Thyroid gland (tissue), 4 donors: ENCODE data around the gene DZIP3. TPM values are rescaled to one million over a fixed set of nuclear protein-coding genes. Genes with fewer than 3 reads are reported as not detected.
"Not testable (repeated sequence)": the region's sequence is repeated elsewhere in the genome, so short reads cannot be mapped to it uniquely, and the experiment has no call there.

ENCODE experiments used
- DNase-seq, 2 donors: peaks; one replicate each; pipeline ENCODE4 v3.0.0-alpha.2; 2019
- H3K27ac ChIP-seq, 3 donors: fragments of 200-600 bp; sonication (generic); 1 replicate in 2 of 3; 2 replicates in 1 of 3; pipeline ENCODE4 v1.5.1; 2016 to 2019; ENCODE audit warnings: mild to moderate bottlenecking in 1 of 3, moderate library complexity in 1 of 3
- H3K27me3 ChIP-seq: fragments of 200-600 bp; sonication (generic); one replicate; pipeline ENCODE4 v1.5.1; 2019
- H3K36me3 ChIP-seq, 2 donors: fragments of 200-600 bp; sonication (generic); one replicate each; pipeline ENCODE4 v1.5.1; 2016 to 2019
- H3K4me1 ChIP-seq, 2 donors: fragments of 200-600 bp; sonication (generic); one replicate each; pipeline ENCODE4 v1.5.1; 2017 to 2019
- H3K4me3 ChIP-seq, 3 donors: fragments of 200-600 bp; sonication (generic); replicated peaks in 1 of 3; 1 replicate in 2 of 3; 2 replicates in 1 of 3; pipeline ENCODE4 v1.5.1; 2016; ENCODE audit warnings: mild to moderate bottlenecking in 1 of 3
- H3K9me3 ChIP-seq: fragments of 200-600 bp; sonication (generic); one replicate; pipeline ENCODE4 v1.5.1; 2017
- CTCF ChIP-seq, 6 experiments: fragments of 200-600 bp in 3 of 6; fragments of 450-650 bp in 3 of 6; sonication (generic) in 3 of 6; IDR thresholded peaks; one replicate each; pipeline ENCODE4 v1.5.1; 2016 to 2019; ENCODE audit warnings: antibody characterized with exemption in 6 of 6, mild to moderate bottlenecking in 2 of 6, inconsistent platforms in 1 of 6, moderate library complexity in 1 of 6
- POLR2A ChIP-seq, 2 donors: fragments of 450-650 bp; IDR thresholded peaks; one replicate each; pipeline ENCODE4 v1.6.1; 2017; ENCODE audit warnings: antibody characterized with exemption in 2 of 2, mild to moderate bottlenecking in 2 of 2, moderate library complexity in 1 of 2
- WGBS, 2 donors: methylation state at CpG; one replicate each; pipeline ENCODE4 v1.1.5; 2017; 5-methylcytosine and 5-hydroxymethylcytosine counted together
- intact Hi-C: fragments of 100-400 bp; cut with DNase I; formaldehyde crosslinking; loops from one replicate; pipeline ENCODE4 v1.15.1; 2023
- total RNA-seq, 4 donors: library from RNA; depleted of rRNA; stranded (reverse); fragments of >200 nt; gene quantifications; one replicate each; pipeline ENCODE4 v1.2.3, GENCODE V29; 2016

Gene DZIP3
- total RNA-seq, 4 donors from 2014 or later = 11.2 to 23.2 (median 18.7) TPM

- no peaks in the 10 kb centered on the region for H3K27me3 ChIP-seq
- no peaks in the 10 kb centered on the region for H3K36me3 ChIP-seq
- no peaks in the 10 kb centered on the region for H3K4me1 ChIP-seq
- WGBS, 2 donors = 87 to 89% methylated on average over 1 of the region's 1 CpG
- intact Hi-C loops = no loop called here
- no peak for TF ChIP-seq POLR2A (IDR thresholded peaks at IDR 0.05)
- no peak for TF ChIP-seq CTCF (IDR thresholded peaks at IDR 0.05)
- no peaks in the 10 kb centered on the region for H3K9me3 ChIP-seq
- DNase-seq = no peak
- H3K4me3 ChIP-seq = no peak overlapping the region
- H3K27ac ChIP-seq = no peak overlapping the region
These were observed 30.7 kb downstream of the DZIP3 start for GRCh38 chr3:108620250-108620649.

GRCh38 chr3:108623504-108623903, 34.0 kb downstream of the DZIP3 start:
- intact Hi-C loops = no loop called here
- Histone ChIP-seq H3K9me3 (no peaks in the 10 kb centered on the region), H3K4me3 (no peak overlapping the region), H3K27me3 (no peaks in the 10 kb centered on the region), H3K27ac (no peak overlapping the region), H3K4me1 (no peaks in the 10 kb centered on the region), H3K36me3 (no peaks in the 10 kb centered on the region)
- WGBS, 2 donors = 79 to 81% methylated on average over 3 of the region's 3 CpGs
- no peak for TF ChIP-seq POLR2A (IDR thresholded peaks at IDR 0.05)
- TF ChIP-seq CTCF (IDR thresholded peaks at IDR 0.05) = no peak
- DNase-seq = no peak

GRCh38 chr3:108629974-108630373, 40.5 kb downstream of the DZIP3 start:
- no peaks in the 10 kb centered on the region for H3K36me3 ChIP-seq
- no peaks in the 10 kb centered on the region for H3K27me3 ChIP-seq
- H3K9me3 ChIP-seq = no peaks in the 10 kb centered on the region
- H3K4me1 ChIP-seq = no peaks in the 10 kb centered on the region
- 95 to 97% methylated on average over 1 of the region's 1 CpG for WGBS, 2 donors
- no peak for TF ChIP-seq POLR2A (IDR thresholded peaks at IDR 0.05)
- TF ChIP-seq CTCF (IDR thresholded peaks at IDR 0.05) = no peak
- DNase-seq = no peak
- no peak overlapping the region for H3K4me3 ChIP-seq
- H3K27ac ChIP-seq = no peak overlapping the region
- intact Hi-C loops = no loop called here

GRCh38 chr3:108642526-108642925, 53.0 kb downstream of the DZIP3 start:
- Histone ChIP-seq H3K4me3 (no peak overlapping the region), H3K27ac (no peak overlapping the region), H3K36me3 (no peaks in the 10 kb centered on the region), H3K4me1 (no peaks in the 10 kb centered on the region), H3K27me3 (no peaks in the 10 kb centered on the region), H3K9me3 (no peaks in the 10 kb centered on the region)
- TF ChIP-seq CTCF (IDR thresholded peaks at IDR 0.05) = no peak
- no peak for TF ChIP-seq POLR2A (IDR thresholded peaks at IDR 0.05)
- no peak for DNase-seq
- 78 to 82% methylated on average over 3 of the region's 3 CpGs for whole genome bisulfite sequencing, 2 donors
- intact Hi-C loops = no loop called here

- Histone ChIP-seq H3K4me3 (no peak overlapping the region), H3K27ac (no peak overlapping the region), H3K27me3 (no peaks in the 10 kb centered on the region), H3K9me3 (no peaks in the 10 kb centered on the region), H3K36me3 (peaks cover 0 to 4% of the 10 kb centered on the region in 2 donors), H3K4me1 (no peaks in the 10 kb centered on the region)
- intact Hi-C loops = no loop called here
- no peak for DNase-seq
- 94 to 97% methylated on average over 1 of the region's 1 CpG for WGBS, 2 donors
- no peak for TF ChIP-seq POLR2A (IDR thresholded peaks at IDR 0.05)
- no peak for TF ChIP-seq CTCF (IDR thresholded peaks at IDR 0.05)
These were observed 55.8 kb downstream of the DZIP3 start for GRCh38 chr3:108645364-108645763.

- H3K27me3 ChIP-seq, H3K4me3 ChIP-seq, H3K4me1 ChIP-seq, DNase-seq, H3K27ac ChIP-seq, H3K9me3 ChIP-seq, H3K36me3 ChIP-seq, intact Hi-C loops: not testable (repeated sequence)
- WGBS, 2 donors = 95 to 97% methylated on average over 15 of the region's 15 CpGs
These were observed 66.1 kb downstream of the DZIP3 start for GRCh38 chr3:108655664-108656063.
